ENCODE data around the gene ANKFY1.

ANKFY1 gene, protein sequence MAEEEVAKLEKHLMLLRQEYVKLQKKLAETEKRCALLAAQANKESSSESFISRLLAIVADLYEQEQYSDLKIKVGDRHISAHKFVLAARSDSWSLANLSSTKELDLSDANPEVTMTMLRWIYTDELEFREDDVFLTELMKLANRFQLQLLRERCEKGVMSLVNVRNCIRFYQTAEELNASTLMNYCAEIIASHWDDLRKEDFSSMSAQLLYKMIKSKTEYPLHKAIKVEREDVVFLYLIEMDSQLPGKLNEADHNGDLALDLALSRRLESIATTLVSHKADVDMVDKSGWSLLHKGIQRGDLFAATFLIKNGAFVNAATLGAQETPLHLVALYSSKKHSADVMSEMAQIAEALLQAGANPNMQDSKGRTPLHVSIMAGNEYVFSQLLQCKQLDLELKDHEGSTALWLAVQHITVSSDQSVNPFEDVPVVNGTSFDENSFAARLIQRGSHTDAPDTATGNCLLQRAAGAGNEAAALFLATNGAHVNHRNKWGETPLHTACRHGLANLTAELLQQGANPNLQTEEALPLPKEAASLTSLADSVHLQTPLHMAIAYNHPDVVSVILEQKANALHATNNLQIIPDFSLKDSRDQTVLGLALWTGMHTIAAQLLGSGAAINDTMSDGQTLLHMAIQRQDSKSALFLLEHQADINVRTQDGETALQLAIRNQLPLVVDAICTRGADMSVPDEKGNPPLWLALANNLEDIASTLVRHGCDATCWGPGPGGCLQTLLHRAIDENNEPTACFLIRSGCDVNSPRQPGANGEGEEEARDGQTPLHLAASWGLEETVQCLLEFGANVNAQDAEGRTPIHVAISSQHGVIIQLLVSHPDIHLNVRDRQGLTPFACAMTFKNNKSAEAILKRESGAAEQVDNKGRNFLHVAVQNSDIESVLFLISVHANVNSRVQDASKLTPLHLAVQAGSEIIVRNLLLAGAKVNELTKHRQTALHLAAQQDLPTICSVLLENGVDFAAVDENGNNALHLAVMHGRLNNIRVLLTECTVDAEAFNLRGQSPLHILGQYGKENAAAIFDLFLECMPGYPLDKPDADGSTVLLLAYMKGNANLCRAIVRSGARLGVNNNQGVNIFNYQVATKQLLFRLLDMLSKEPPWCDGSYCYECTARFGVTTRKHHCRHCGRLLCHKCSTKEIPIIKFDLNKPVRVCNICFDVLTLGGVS

GRCh38 chr17:4263282-4264215 is at the start of gene ANKFY1:
ANKFY1 (minus strand) TSS chr17:4263979; CDS start chr17:4263941, 38 bp downstream.
- peak; percentile 86 to 95 for DNase-seq

GRCh38 chr17:4310354-4311060 is 46.7 kb upstream of the ANKFY1 start:
- no peak for DNase-seq

DNA sequence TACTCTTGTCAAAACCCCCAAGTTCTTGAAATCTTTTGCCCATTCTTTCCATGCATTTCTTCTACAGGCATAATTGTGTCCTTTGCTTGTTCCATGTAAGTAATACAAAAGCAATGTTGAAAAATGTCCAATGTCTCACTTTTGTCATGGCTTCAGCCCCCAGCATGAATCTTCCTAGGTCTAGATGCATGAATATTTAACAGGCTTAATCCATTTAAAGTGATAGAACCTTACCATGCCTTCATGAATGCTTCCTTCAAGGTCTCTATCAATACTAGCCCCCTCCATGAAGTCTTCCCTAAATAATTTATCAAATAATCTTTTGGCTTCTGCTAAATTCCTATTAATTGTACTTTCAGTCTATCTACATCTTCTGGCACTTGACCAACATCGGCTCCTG is 46.1 kb upstream of the ANKFY1 start:
- no peak for DNase-seq

DNA sequence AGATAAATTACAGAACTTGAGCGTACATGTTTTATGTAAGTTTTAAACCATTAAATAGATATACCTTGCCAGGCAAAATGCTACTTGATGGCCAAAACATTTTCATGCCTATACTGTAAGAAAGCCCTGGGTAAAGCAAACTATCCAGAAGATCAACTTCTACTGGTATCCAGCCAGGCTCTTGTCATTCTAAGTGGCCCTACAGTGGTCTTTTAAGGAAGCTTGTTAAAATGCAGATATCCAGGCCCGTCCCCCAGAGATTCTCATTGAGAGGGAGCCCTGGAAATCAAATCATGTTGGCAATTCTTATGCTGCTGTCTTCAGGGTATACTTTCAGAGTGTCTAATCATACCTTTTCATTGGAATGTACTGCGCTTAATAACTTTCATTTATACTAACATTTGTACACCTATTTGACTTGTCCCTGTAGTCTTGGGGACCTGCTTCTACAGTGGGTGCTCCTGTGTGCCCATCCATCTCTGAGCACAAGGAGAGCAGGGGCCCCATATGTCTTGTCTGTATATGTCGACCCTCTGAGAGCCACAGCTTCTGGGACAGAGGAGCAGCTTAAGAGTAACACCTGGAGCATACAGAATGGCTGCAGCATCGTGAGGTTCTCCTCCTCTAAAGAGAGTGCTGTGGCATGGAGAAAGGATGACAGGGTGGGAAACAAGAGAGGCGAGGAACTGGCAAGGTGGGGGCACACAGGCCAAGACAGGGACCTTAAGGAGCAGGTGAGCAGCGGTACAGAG is 43.6 kb upstream of the ANKFY1 start:
- DNase-seq: no peak

DNA sequence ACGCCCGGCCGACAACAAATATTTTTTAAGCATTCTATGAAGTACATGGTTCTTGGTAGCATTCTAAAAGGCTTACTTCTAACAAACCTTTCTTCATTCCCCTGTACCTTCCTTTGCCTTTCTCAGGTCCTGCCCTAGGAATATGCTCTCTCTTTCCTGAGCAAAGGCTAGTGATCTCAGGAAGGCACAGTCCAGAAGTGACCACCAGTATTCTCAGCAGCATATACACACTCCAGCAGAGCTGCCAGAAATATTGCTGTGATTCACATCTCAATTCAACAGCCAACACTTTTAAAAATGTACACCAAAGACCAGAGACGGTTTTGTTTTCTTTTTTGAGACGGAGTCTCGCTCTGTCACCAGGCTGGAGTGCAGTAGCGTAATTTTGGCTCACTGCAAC is 41.4 kb upstream of the ANKFY1 start:
- DNase-seq: no peak

- peak; percentile 11 to 55 for DNase-seq
Measured at GRCh38 chr17:4304417-4305027, 40.7 kb upstream of the ANKFY1 start.

DNA sequence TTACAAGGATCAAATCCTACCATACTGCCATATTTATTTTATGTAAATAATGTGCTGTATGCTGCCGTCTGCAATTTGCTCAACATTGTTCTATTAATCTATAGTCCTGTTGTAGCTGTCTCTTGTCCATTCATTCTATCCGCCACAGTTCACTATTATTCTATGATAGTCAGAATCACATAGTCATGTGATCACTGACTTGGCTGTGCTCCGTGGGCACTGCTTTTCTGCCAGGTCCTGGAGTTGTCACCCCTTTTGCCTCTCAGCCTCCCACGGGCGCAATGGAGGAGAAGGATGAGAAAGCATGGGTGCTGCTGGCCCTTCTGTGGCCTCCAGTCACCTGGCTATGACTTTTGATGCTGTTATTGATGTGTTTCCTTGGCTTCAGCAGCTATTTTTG is 37.3 kb upstream of the ANKFY1 start:
- DNase-seq: no peak

DNA sequence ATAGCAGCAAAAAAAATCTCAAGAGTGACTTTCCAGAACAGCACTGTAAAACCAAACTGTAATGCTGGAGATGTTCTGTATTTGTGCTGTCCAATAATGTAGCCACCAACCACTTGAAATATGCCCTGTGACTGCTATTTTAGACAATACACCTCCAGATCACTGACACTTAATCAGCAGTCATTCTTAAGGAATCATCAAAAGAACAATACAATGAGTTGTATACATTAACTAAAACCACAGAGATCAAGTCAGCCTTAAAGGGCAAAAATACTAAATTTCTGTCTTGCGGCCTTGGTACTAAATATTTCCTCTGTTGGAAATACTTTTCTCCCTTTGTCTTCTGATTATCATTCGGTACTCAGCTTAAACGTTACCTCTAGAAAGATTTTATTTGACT is 33.6 kb upstream of the ANKFY1 start:
- DNase-seq: no peak

- DNase-seq: no peak
Measured at GRCh38 chr17:4295686-4296085, 31.9 kb upstream of the ANKFY1 start.

DNA sequence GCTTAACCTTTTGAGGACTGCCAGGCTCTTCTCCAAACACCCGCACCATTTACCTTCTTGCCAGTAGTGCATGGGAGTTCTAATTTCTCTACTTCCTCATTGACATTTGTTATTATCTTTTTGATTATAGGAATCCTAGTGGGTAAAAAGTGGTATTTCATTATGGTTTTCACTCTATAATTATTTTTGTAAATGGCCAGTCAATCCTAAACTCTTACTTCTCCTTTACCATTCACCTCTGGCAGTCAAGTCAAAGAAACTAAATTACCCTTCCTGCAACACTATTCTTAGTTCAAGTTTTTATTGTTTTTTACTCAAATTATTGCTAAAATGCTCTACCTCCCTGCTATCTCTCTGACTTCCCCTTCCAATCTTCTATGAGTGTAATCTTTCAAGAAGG is 29.8 kb upstream of the ANKFY1 start:
- no peak for DNase-seq

GRCh38 chr17:4287710-4288109 is 23.9 kb upstream of the ANKFY1 start:
- no peak for DNase-seq

- DNase-seq: no peak
Measured at GRCh38 chr17:4276514-4276913, 12.7 kb upstream of the ANKFY1 start.

GRCh38 chr17:4272972-4273368 is 9.2 kb upstream of the ANKFY1 start:
- DNase-seq: no peak

DNA sequence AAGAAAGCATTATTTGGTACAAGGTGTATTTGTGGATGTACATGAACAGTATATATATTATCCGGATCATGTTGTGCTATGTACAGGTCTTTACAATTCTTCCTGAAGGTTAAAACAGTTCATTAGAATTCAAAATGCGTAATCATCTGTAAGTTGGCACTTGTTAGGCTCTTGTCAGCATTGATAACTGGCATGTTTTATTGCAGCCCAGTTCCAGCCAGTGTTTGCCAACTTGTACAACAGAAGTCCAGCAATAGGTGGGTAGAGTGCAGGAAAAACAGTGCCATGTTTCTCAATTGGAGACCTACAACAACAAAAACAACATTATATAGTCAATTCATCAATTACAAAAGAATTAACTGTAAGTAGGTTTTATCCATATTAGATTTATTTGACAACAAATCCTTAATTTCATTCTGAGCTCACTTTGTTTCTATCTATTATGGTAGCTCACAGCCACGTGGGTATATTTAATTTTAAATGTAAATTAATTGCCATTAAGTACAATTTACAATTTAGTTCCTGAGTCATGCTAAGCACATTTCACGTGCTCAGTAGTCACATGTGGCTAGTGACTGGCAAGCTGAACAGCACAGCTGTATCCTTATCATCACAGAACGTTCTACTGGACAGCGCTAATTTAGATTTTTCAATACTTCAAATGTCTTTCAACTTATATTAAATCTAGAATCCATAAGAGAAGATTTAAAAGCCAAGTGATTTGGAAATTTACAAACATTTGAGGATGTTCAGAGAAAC is 8.6 kb upstream of the ANKFY1 start:
- DNase-seq: no peak

DNA sequence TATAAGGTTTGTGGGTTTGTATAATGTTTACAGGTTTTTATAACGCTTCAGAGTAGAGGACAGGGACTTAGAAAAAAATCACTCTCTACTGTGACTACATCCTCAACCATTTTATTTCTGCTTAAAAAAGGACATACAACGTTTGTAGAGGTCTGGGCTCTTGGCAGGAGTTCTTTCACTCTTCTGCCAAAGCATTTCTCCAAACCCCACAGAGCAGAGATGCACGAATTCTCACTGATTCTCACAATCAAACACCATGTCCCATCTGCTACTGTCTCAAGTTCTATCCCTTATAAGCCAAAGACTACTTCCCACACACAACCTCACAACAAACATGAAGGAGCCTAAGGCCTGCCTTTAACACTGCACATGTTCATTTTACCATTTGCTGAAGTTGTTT is 7.0 kb upstream of the ANKFY1 start:
- DNase-seq: peak in 1 of 2 experiments; percentile 35

DNA sequence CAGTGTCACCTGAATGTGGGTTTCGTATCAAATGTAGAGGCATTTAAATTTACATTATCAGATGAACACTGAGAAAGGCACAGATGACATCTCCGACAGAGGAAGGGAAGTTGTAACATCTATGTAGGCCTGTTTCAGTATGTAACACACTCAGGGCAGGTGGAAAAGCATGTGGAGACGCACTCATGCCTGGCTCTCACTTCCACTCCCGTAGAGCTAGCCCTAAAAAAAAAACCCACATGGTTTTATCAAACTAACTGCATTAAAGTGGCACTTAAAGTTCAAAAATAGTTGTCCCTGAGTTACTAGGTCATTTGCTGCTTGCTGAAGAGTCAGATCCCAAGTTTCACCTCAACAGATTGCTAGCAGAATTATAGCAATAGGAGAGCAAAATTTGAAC is 6.1 kb upstream of the ANKFY1 start:
- DNase-seq: no peak

- no peak for DNase-seq
Measured at GRCh38 chr17:4267402-4267801, 3.6 kb upstream of the ANKFY1 start.

DNA sequence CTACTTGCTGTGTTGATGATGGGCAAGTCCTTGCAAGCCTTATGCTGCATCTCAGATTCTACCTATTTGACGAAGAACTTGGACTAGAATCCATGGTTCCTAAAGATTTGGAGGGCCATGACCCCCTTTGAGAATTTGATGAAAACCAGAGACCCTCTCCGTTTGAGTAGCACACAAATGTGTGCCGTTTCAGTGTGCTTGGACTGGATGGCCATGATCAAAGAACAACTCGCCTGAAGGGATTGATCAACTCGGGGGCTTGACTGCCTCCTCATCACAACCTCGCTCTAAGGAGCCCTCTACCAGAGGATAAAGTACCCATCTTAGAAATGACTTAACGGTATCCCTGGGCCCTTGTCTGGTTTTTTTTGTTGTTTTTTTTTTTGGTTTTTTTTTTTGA is 2.8 kb upstream of the ANKFY1 start:
- no peak for DNase-seq

- DNase-seq: no peak
Measured at GRCh38 chr17:4262703-4263102, 1.1 kb downstream of the ANKFY1 start.

GRCh38 chr17:4261452-4261851 is 2.3 kb downstream of the ANKFY1 start:
- DNase-seq: no peak

Measured in NCI-H446 (cell line).